ENCODE data around the gene MFSD2A.
A peak's percentile ranks its signal among the peaks of the same experiment; 100 is the strongest.
"Not testable (repeated sequence)": the region's sequence is repeated elsewhere in the genome, so short reads cannot be mapped to it uniquely, and the experiment has no call there.

Gene MFSD2A

GRCh38 chr1:39949891-39950290, 5.1 kb upstream of the MFSD2A start:
- no peak overlapping the region for H3K4me3 ChIP-seq
- in situ Hi-C loops (cut with MboI; ENCODE audit: low sequenced_read_pairs) = no loop called here

GRCh38 chr1:39951926-39952325, 3.0 kb upstream of the MFSD2A start:
- Histone ChIP-seq H3K36me3 (replicated peaks) (no peaks in the 10 kb centered on the region), H3K4me1 (peaks cover 31% of the 10 kb centered on the region), H3K4me3 (no peak overlapping the region), H3K27me3 (ENCODE audit: low read depth) (no peaks in the 10 kb centered on the region), H3K9me3 (no peaks in the 10 kb centered on the region)
- DNase-seq (ENCODE audit: low spot score in 2 of 2) = no peak
- in situ Hi-C loops (cut with MboI; ENCODE audit: low sequenced_read_pairs) = no loop called here

More at GRCh38 chr1:39949891-39950290, 5.1 kb upstream of the MFSD2A start:
- DNase-seq (ENCODE audit: low spot score in 2 of 2) = no peak
- no peaks in the 10 kb centered on the region for H3K9me3 ChIP-seq
- no peaks in the 10 kb centered on the region for H3K27me3 ChIP-seq (ENCODE audit: low read depth)
- H3K4me1 ChIP-seq = peaks cover 23% of the 10 kb centered on the region
- H3K36me3 ChIP-seq (replicated peaks) = no peaks in the 10 kb centered on the region

- Histone ChIP-seq H3K36me3 (replicated peaks) (no peaks in the 10 kb centered on the region), H3K4me1 (peaks cover 31% of the 10 kb centered on the region), H3K27me3 (ENCODE audit: low read depth) (no peaks in the 10 kb centered on the region), H3K9me3 (no peaks in the 10 kb centered on the region), H3K4me3 (no peak overlapping the region)
- peak; percentile 65 to 72 for DNase-seq (ENCODE audit: low spot score in 2 of 2)
- in situ Hi-C loops (cut with MboI; ENCODE audit: low sequenced_read_pairs) = no loop called here
These were observed 2.4 kb upstream of the MFSD2A start for GRCh38 chr1:39952359-39953110.

DNA sequence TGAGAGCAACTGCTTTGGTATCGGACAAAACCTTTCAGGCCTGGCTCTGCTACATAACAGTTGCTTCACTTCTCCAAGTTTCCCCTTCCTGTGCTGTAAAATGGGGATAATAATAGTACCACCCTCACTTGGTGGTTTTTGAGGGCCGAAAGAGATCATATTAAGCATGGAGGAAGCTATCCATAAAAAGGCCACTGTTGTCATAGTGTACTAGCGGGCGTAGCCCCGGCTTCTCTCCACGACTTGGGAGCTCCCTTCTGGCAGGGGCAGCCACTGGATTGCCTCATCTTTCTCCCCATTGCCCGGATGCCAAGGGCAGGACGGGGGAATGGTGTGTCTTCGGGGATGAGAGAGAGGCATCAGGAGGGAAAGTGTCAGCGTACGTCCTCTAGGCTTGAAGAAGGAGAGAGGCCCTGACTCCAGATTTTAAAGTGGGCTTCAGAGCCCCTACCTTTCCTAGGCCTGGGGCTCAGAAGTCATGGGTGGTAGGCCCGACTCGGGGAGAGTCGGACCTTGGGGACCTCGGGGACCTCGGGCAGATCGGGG, 548 bp upstream of the MFSD2A start:
- in situ Hi-C loops (cut with MboI; ENCODE audit: low sequenced_read_pairs) = no loop called here
- no peak for DNase-seq (ENCODE audit: low spot score in 2 of 2)
- Histone ChIP-seq H3K4me3 (peak overlapping the region; percentile 59), H3K9me3 (no peaks in the 10 kb centered on the region), H3K4me1 (peaks cover 28% of the 10 kb centered on the region), H3K27me3 (ENCODE audit: low read depth) (no peaks in the 10 kb centered on the region), H3K36me3 (replicated peaks) (no peaks in the 10 kb centered on the region; the same call in 1 of the 2 replicates)

DNA sequence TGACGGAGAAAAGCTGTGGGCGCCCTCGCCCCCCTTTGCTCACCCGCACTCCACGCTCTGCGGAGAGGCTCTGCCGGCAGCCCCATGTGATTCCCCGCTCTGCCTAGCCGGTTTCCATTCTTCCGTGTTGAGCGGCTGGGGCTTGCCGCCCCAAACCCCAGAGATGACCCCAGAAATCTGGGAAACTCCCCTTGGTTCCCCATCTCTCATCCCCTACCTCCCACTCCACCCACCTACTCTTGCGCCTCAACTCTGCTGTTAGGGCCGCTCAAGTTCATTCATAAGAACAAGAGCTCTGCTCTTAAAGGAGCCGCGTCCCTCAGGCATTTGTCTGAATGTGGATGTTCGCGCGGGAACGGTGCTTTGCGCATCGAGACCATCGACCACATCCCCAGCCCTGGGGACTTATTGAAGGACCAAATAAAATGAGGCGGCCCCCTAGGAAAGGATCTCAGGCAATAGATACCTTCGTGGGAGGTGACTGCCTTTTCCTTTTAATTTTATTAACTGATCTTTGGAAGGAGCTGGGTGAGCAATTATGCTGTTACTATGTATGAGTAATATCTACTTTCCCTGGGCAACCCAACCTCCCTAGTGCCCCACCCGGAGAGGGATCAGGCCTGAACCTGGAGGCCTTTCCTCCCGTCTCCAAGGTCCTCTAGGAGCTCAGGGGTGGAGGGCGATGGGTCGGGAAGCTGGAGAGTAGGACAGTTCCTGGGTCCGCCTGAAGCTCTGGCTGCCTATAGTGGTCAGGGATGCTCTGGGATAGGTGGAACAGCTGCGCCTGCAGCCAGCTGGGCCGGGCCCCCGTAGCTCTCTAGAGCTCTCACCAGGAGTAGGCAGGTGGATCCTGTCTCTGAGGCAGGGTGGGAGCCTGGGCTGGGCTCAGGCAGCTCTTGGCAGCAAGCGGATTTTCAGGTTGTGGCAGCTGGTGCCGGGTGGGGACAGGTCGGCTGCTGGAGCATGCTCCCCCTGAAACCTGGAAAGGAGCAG, 898 bp downstream of the MFSD2A start:
- peak; percentile 47 to 72 for DNase-seq (ENCODE audit: low spot score in 2 of 2)
- H3K27me3 ChIP-seq (ENCODE audit: low read depth) = no peaks in the 10 kb centered on the region
- in situ Hi-C loops (cut with MboI; ENCODE audit: low sequenced_read_pairs) = no loop called here

GRCh38 chr1:39957299-39958015, 2.5 kb downstream of the MFSD2A start:
- no peak for DNase-seq (ENCODE audit: low spot score in 2 of 2)
- H3K36me3 ChIP-seq (replicated peaks) = no peaks in the 10 kb centered on the region; the same call in 1 of the 2 replicates
- in situ Hi-C loops (cut with MboI; ENCODE audit: low sequenced_read_pairs) = no loop called here
- no peaks in the 10 kb centered on the region for H3K27me3 ChIP-seq (ENCODE audit: low read depth)
- H3K4me3 ChIP-seq = no peak overlapping the region
- no peaks in the 10 kb centered on the region for H3K9me3 ChIP-seq
- peaks cover 15% of the 10 kb centered on the region for H3K4me1 ChIP-seq

More for the DNA sequence above, 898 bp downstream of the MFSD2A start:
- H3K4me3 ChIP-seq = peak overlapping the region; percentile 59
- H3K36me3 ChIP-seq (replicated peaks) = no peaks in the 10 kb centered on the region; the same call in 1 of the 2 replicates
- H3K4me1 ChIP-seq = peaks cover 20% of the 10 kb centered on the region
- H3K9me3 ChIP-seq = no peaks in the 10 kb centered on the region

- Histone ChIP-seq H3K27me3 (ENCODE audit: low read depth) (no peaks in the 10 kb centered on the region), H3K4me3 (no peak overlapping the region), H3K4me1 (peaks cover 13% of the 10 kb centered on the region), H3K9me3 (no peaks in the 10 kb centered on the region), H3K36me3 (replicated peaks) (peaks cover 5% of the 10 kb centered on the region)
- DNase-seq (ENCODE audit: low spot score in 2 of 2) = no peak
- in situ Hi-C loops (cut with MboI; ENCODE audit: low sequenced_read_pairs) = no loop called here
These were observed 3.7 kb downstream of the MFSD2A start for GRCh38 chr1:39958403-39959200.

DNA sequence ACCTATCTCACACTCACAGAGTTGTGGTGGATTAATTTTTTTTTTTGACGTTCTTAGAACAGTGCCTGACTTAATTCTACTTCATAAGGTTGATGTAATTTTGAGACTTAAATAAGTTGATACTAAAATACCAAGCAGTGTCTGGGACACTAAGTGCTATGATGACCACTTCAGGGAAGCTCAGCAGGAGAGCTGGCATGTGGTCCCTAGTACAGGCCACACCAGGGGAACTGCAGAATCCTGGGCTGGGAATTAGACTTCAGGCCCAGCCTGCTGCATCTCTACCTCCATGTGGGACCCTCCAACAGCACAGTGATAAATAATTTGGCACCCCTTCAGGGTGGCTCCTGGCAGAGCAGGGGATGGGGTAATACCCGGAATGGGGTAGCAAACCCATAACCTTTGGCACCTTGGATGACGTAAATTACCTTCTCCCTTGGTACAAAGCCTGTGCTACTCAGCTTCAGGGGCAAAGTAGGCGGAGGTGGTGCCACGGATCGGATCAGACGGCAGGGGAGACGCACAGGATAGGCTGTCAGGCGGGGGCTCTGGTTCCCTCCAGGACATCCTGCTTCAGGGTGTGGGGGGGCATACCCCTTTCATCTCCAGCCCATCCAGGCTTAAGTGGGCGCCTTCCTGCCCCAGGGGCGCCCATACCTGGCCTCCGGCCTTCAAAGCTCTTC, 4.8 kb downstream of the MFSD2A start:
- DNase-seq (ENCODE audit: low spot score in 2 of 2) = no peak
- Histone ChIP-seq H3K36me3 (replicated peaks) (peaks cover 5% of the 10 kb centered on the region), H3K4me1 (peaks cover 8% of the 10 kb centered on the region), H3K4me3 (no peak overlapping the region), H3K27me3 (ENCODE audit: low read depth) (no peaks in the 10 kb centered on the region), H3K9me3 (no peaks in the 10 kb centered on the region)
- in situ Hi-C loops (cut with MboI; ENCODE audit: low sequenced_read_pairs) = no loop called here

- H3K27me3 ChIP-seq (ENCODE audit: low read depth) = no peaks in the 10 kb centered on the region
- in situ Hi-C loops (cut with MboI; ENCODE audit: low sequenced_read_pairs) = no loop called here
- peaks cover 5% of the 10 kb centered on the region for H3K36me3 ChIP-seq (replicated peaks)
- H3K4me3 ChIP-seq = no peak overlapping the region
- no peak for DNase-seq (ENCODE audit: low spot score in 2 of 2)
- no peaks in the 10 kb centered on the region for H3K9me3 ChIP-seq
- peaks cover 8% of the 10 kb centered on the region for H3K4me1 ChIP-seq
These were observed 5.5 kb downstream of the MFSD2A start for GRCh38 chr1:39960431-39960958.

DNA sequence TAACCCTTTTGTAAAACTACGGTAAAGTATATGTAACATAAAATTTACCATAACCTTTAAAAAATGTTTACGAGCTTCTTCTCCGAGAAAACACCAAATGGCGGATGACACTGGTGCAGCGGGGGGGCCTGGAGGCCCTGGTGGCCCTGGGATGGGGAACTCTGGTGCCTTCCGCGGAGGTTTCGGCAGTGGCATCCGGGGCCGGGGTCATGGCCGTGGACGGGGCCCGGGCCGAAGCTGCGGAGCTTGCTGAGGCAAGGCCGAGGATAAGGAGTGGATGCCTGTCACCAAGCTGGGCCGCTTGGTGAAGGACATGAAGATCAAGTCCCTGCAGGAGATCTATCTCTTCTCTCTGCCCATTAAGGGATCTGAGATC, 7.5 kb downstream of the MFSD2A start:
- no peak for DNase-seq (ENCODE audit: low spot score in 2 of 2)
- no peak overlapping the region for H3K4me3 ChIP-seq
- peaks cover 5% of the 10 kb centered on the region for H3K36me3 ChIP-seq (replicated peaks)
- no peaks in the 10 kb centered on the region for H3K27me3 ChIP-seq (ENCODE audit: low read depth)
- in situ Hi-C loops (cut with MboI; ENCODE audit: low sequenced_read_pairs) = no loop called here
- H3K4me1 ChIP-seq = no peaks in the 10 kb centered on the region
- H3K9me3 ChIP-seq = no peaks in the 10 kb centered on the region

- H3K4me1 ChIP-seq; H3K9me3 ChIP-seq; H3K27me3 ChIP-seq (ENCODE audit: low read depth); in situ Hi-C loops (cut with MboI; ENCODE audit: low sequenced_read_pairs); DNase-seq (ENCODE audit: low spot score in 2 of 2); H3K36me3 ChIP-seq (replicated peaks); H3K4me3 ChIP-seq: not testable (repeated sequence)
These were observed 8.0 kb downstream of the MFSD2A start for GRCh38 chr1:39962964-39963363.

DNA sequence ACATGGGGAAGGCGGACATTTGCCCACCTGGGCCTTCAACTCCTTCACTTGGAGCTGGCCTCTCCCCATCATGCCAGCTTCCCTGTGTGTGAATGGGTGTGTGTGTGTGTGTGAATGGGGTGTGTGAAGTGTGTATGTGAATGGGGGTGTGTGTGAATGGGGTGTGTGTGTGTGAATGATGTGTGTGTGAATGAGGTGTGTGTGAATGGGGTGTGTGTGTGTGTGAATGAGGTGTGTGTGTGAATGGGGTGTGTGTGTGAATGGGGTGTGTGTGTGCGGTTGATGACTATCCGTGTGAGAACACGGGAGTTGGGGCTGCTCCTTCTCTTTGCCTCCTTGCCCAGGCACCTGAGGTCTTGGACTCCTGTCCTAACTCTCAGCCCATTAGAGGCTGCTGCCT, 9.6 kb downstream of the MFSD2A start:
- in situ Hi-C loops (cut with MboI; ENCODE audit: low sequenced_read_pairs) = no loop called here
- Histone ChIP-seq H3K4me3 (no peak overlapping the region), H3K27me3 (ENCODE audit: low read depth) (no peaks in the 10 kb centered on the region), H3K4me1 (no peaks in the 10 kb centered on the region), H3K9me3 (no peaks in the 10 kb centered on the region), H3K36me3 (replicated peaks) (peaks cover 16% of the 10 kb centered on the region)
- no peak for DNase-seq (ENCODE audit: low spot score in 2 of 2)
